Measurements from ENCODE around the gene AQP12B. TPM values are rescaled to one million over a fixed set of nuclear protein-coding genes. Genes with fewer than 3 reads are reported as not detected.

AQP12B gene
- total RNA-seq, 3 donors from 2014 or later: 0.16 to 10.0 (median 3.9) TPM

- intact Hi-C loops (cut with DNase I, micrococcal nuclease): no loop called here
- no peak for TF ChIP-seq CTCF (IDR thresholded peaks at IDR 0.05)
- Histone ChIP-seq H3K4me3 (no peak overlapping the region), H3K9me3 (no peaks in the 10 kb centered on the region), H3K36me3 (ENCODE audit: low read depth) (no peaks in the 10 kb centered on the region), H3K4me1 (ENCODE audit: low read depth) (no peaks in the 10 kb centered on the region)
- DNase-seq (peak in 1 of 3 donors; percentile 36), ATAC-seq (no peak)
Measured at GRCh38 chr2:240717181-240717641, 34.5 kb upstream of the AQP12B start.

GRCh38 chr2:240716130-240716798 is 33.6 kb upstream of the AQP12B start:
- Histone ChIP-seq H3K36me3 (ENCODE audit: low read depth) (no peaks in the 10 kb centered on the region), H3K9me3 (no peaks in the 10 kb centered on the region), H3K4me3 (no peak overlapping the region), H3K4me1 (ENCODE audit: low read depth) (no peaks in the 10 kb centered on the region)
- intact Hi-C loops (cut with DNase I, micrococcal nuclease): no loop called here
- DNase-seq: peak in 1 of 3 donors; percentile 31
- no peak for ATAC-seq
- no peak for TF ChIP-seq CTCF (IDR thresholded peaks at IDR 0.05)

- intact Hi-C loops (cut with DNase I, micrococcal nuclease): no loop called here
- ATAC-seq (no peak), DNase-seq (peak in 1 of 3 donors; percentile 26)
- Histone ChIP-seq H3K9me3 (no peaks in the 10 kb centered on the region), H3K4me3 (no peak overlapping the region), H3K4me1 (ENCODE audit: low read depth) (no peaks in the 10 kb centered on the region), H3K36me3 (ENCODE audit: low read depth) (no peaks in the 10 kb centered on the region)
- no peak for TF ChIP-seq CTCF (IDR thresholded peaks at IDR 0.05)
Measured at GRCh38 chr2:240714747-240715725, 32.4 kb upstream of the AQP12B start.

GRCh38 chr2:240713928-240714746 is 31.5 kb upstream of the AQP12B start:
- ATAC-seq (no peak), DNase-seq (peak in 1 of 3 donors; percentile 36)
- Histone ChIP-seq H3K4me1 (ENCODE audit: low read depth) (no peaks in the 10 kb centered on the region), H3K36me3 (ENCODE audit: low read depth) (no peaks in the 10 kb centered on the region), H3K9me3 (no peaks in the 10 kb centered on the region), H3K4me3 (no peak overlapping the region)
- intact Hi-C loops (cut with DNase I, micrococcal nuclease): no loop called here
- no peak for TF ChIP-seq CTCF (IDR thresholded peaks at IDR 0.05)

Measured in mucosa of descending colon (tissue), 3 donors.